HL-60/S4 treated with phorbol 12-myristate 13-acetate at 8.2 ng/mL for 4 days and 3 days (cell line): ENCODE data around the gene PLXNB3.
"Not testable (repeated sequence)": the region's sequence is repeated elsewhere in the genome, so short reads cannot be mapped to it uniquely, and the experiment has no call there.

ENCODE experiments used
- in situ Hi-C: fragments of 300-500 bp; cut with MboI; formaldehyde crosslinking; loops from 2 replicates; pipeline ENCODE4 v1.15.0; 2022; ENCODE audit warnings: low sequenced_read_pairs

PLXNB3 gene

GRCh38 chrX:153763989-153764755 is at the start of gene PLXNB3:
PLXNB3 (plus strand) TSS chrX:153764249; CDS start chrX:153765536, 1,287 bp downstream.
- in situ Hi-C loops: no loop called here

- in situ Hi-C loops: no loop called here
These were observed 49.8 kb upstream of the PLXNB3 start for GRCh38 chrX:153714256-153714655.

GRCh38 chrX:153717445-153717844 is 46.6 kb upstream of the PLXNB3 start:
- in situ Hi-C loops: no loop called here

- in situ Hi-C loops: no loop called here
These were observed 44.8 kb upstream of the PLXNB3 start for GRCh38 chrX:153719238-153719637.

GRCh38 chrX:153719701-153720100 is 44.3 kb upstream of the PLXNB3 start:
- in situ Hi-C loops: no loop called here

- in situ Hi-C loops: no loop called here
These were observed 41.2 kb upstream of the PLXNB3 start for GRCh38 chrX:153722704-153723350.

- in situ Hi-C loops: no loop called here
These were observed 40.4 kb upstream of the PLXNB3 start for GRCh38 chrX:153723351-153724251.

GRCh38 chrX:153724252-153725038 is 39.6 kb upstream of the PLXNB3 start, which contains the start of the genes ABCD1 and BCAP31:
ABCD1 (plus strand) TSS chrX:153724856; CDS start chrX:153725267, 411 bp downstream.
BCAP31 (minus strand) TSS chrX:153724387; CDS start chrX:153723244, 1,143 bp downstream.
- in situ Hi-C loops: no loop called here

- in situ Hi-C loops: no loop called here
These were observed 38.8 kb upstream of the PLXNB3 start for GRCh38 chrX:153725039-153725831.

GRCh38 chrX:153725832-153726285 is 38.2 kb upstream of the PLXNB3 start:
- in situ Hi-C loops: no loop called here

GRCh38 chrX:153726286-153727122 is 37.5 kb upstream of the PLXNB3 start:
- in situ Hi-C loops: no loop called here

GRCh38 chrX:153727123-153727931 is 36.7 kb upstream of the PLXNB3 start:
- in situ Hi-C loops: no loop called here

- in situ Hi-C loops: no loop called here
These were observed 36.0 kb upstream of the PLXNB3 start for GRCh38 chrX:153728095-153728494.

- in situ Hi-C loops: no loop called here
These were observed 35.0 kb upstream of the PLXNB3 start for GRCh38 chrX:153728951-153729631.

- in situ Hi-C loops: not testable (repeated sequence)
These were observed 33.9 kb upstream of the PLXNB3 start for GRCh38 chrX:153730115-153730514.

- in situ Hi-C loops: no loop called here
These were observed 32.8 kb upstream of the PLXNB3 start for GRCh38 chrX:153731117-153731844.

GRCh38 chrX:153731845-153732215 is 32.2 kb upstream of the PLXNB3 start:
- in situ Hi-C loops: no loop called here
